Measurements from ENCODE around the gene ATAD3C.
"Not testable (repeated sequence)": the region's sequence is repeated elsewhere in the genome, so short reads cannot be mapped to it uniquely, and the experiment has no call there.

ATAD3C gene

GRCh38 chr1:1406821-1407635 lies 42.5 kb upstream of the ATAD3C start, which contains the start of gene MRPL20:
TSS of gene MRPL20 (minus strand) at chr1:1407293. CDS start at chr1:1407217, 76 bp downstream.
- peaks cover 15% of the 10 kb centered on the region for H3K4me1 ChIP-seq (ENCODE audit: control insufficient read depth, insufficient read depth, low read length, poor library complexity, severe bottlenecking)
- DNase-seq: peak; percentile 91 to 95 (median 94)
- H3K9me3 ChIP-seq (ENCODE audit: control insufficient read depth, low read length): no peaks in the 10 kb centered on the region
- no peaks in the 10 kb centered on the region for H3K27me3 ChIP-seq (replicated peaks; ENCODE audit: control insufficient read depth, insufficient read depth, low read length, poor library complexity, severe bottlenecking)
- peaks cover 27% of the 10 kb centered on the region for H3K36me3 ChIP-seq (ENCODE audit: control insufficient read depth, insufficient read depth, low read length)
- peak within 1 kb of the TSS; percentile 97 for H3K4me3 ChIP-seq (ENCODE audit: insufficient read depth, low read depth, low read length, poor library complexity, severe bottlenecking)
- H3K27ac ChIP-seq (ENCODE audit: insufficient read depth, low read length, poor library complexity, severe bottlenecking): peak within 1 kb of the TSS; percentile 84

GRCh38 chr1:1407636-1408318 lies 41.7 kb upstream of the ATAD3C start:
- Histone ChIP-seq H3K4me3 (ENCODE audit: insufficient read depth, low read depth, low read length, poor library complexity, severe bottlenecking) (peak overlapping the region; percentile 97), H3K9me3 (ENCODE audit: control insufficient read depth, low read length) (no peaks in the 10 kb centered on the region), H3K36me3 (ENCODE audit: control insufficient read depth, insufficient read depth, low read length) (peaks cover 20% of the 10 kb centered on the region), H3K27me3 (replicated peaks; ENCODE audit: control insufficient read depth, insufficient read depth, low read length, poor library complexity, severe bottlenecking) (no peaks in the 10 kb centered on the region), H3K4me1 (ENCODE audit: control insufficient read depth, insufficient read depth, low read length, poor library complexity, severe bottlenecking) (peaks cover 15% of the 10 kb centered on the region), H3K27ac (ENCODE audit: insufficient read depth, low read length, poor library complexity, severe bottlenecking) (peak overlapping the region; percentile 84)
- peak in 1 of 3 donors; percentile 15 for DNase-seq

GRCh38 chr1:1410238-1410637 lies 39.3 kb upstream of the ATAD3C start:
- H3K36me3 ChIP-seq (ENCODE audit: control insufficient read depth, insufficient read depth, low read length); H3K27ac ChIP-seq (ENCODE audit: insufficient read depth, low read length, poor library complexity, severe bottlenecking); H3K27me3 ChIP-seq (replicated peaks; ENCODE audit: control insufficient read depth, insufficient read depth, low read length, poor library complexity, severe bottlenecking); H3K9me3 ChIP-seq (ENCODE audit: control insufficient read depth, low read length); H3K4me3 ChIP-seq (ENCODE audit: insufficient read depth, low read depth, low read length, poor library complexity, severe bottlenecking); DNase-seq: not testable (repeated sequence)
- peaks cover 15% of the 10 kb centered on the region for H3K4me1 ChIP-seq (ENCODE audit: control insufficient read depth, insufficient read depth, low read length, poor library complexity, severe bottlenecking)

GRCh38 chr1:1411626-1412025 lies 37.9 kb upstream of the ATAD3C start:
- Histone ChIP-seq H3K27me3 (replicated peaks; ENCODE audit: control insufficient read depth, insufficient read depth, low read length, poor library complexity, severe bottlenecking) (no peaks in the 10 kb centered on the region), H3K9me3 (ENCODE audit: control insufficient read depth, low read length) (no peaks in the 10 kb centered on the region), H3K4me1 (ENCODE audit: control insufficient read depth, insufficient read depth, low read length, poor library complexity, severe bottlenecking) (peaks cover 4% of the 10 kb centered on the region), H3K36me3 (ENCODE audit: control insufficient read depth, insufficient read depth, low read length) (no peaks in the 10 kb centered on the region), H3K27ac (ENCODE audit: insufficient read depth, low read length, poor library complexity, severe bottlenecking) (no peak overlapping the region), H3K4me3 (ENCODE audit: insufficient read depth, low read depth, low read length, poor library complexity, severe bottlenecking) (no peak overlapping the region)
- DNase-seq: no peak

GRCh38 chr1:1412311-1412902 lies 37.1 kb upstream of the ATAD3C start:
- not testable (repeated sequence) for H3K36me3 ChIP-seq (ENCODE audit: control insufficient read depth, insufficient read depth, low read length); H3K27me3 ChIP-seq (replicated peaks; ENCODE audit: control insufficient read depth, insufficient read depth, low read length, poor library complexity, severe bottlenecking); H3K4me3 ChIP-seq (ENCODE audit: insufficient read depth, low read depth, low read length, poor library complexity, severe bottlenecking); DNase-seq; H3K9me3 ChIP-seq (ENCODE audit: control insufficient read depth, low read length); H3K27ac ChIP-seq (ENCODE audit: insufficient read depth, low read length, poor library complexity, severe bottlenecking); H3K4me1 ChIP-seq (ENCODE audit: control insufficient read depth, insufficient read depth, low read length, poor library complexity, severe bottlenecking)

- Histone ChIP-seq H3K9me3 (ENCODE audit: control insufficient read depth, low read length) (no peaks in the 10 kb centered on the region), H3K27me3 (replicated peaks; ENCODE audit: control insufficient read depth, insufficient read depth, low read length, poor library complexity, severe bottlenecking) (peaks cover 2% of the 10 kb centered on the region), H3K36me3 (ENCODE audit: control insufficient read depth, insufficient read depth, low read length) (no peaks in the 10 kb centered on the region), H3K27ac (ENCODE audit: insufficient read depth, low read length, poor library complexity, severe bottlenecking) (no peak overlapping the region), H3K4me1 (ENCODE audit: control insufficient read depth, insufficient read depth, low read length, poor library complexity, severe bottlenecking) (no peaks in the 10 kb centered on the region), H3K4me3 (ENCODE audit: insufficient read depth, low read depth, low read length, poor library complexity, severe bottlenecking) (no peak overlapping the region)
- DNase-seq: no peak
These were observed 33.7 kb upstream of the ATAD3C start for GRCh38 chr1:1415751-1416150.

- H3K27ac ChIP-seq (ENCODE audit: insufficient read depth, low read length, poor library complexity, severe bottlenecking); H3K27me3 ChIP-seq (replicated peaks; ENCODE audit: control insufficient read depth, insufficient read depth, low read length, poor library complexity, severe bottlenecking); H3K4me1 ChIP-seq (ENCODE audit: control insufficient read depth, insufficient read depth, low read length, poor library complexity, severe bottlenecking); DNase-seq; H3K4me3 ChIP-seq (ENCODE audit: insufficient read depth, low read depth, low read length, poor library complexity, severe bottlenecking); H3K9me3 ChIP-seq (ENCODE audit: control insufficient read depth, low read length); H3K36me3 ChIP-seq (ENCODE audit: control insufficient read depth, insufficient read depth, low read length): not testable (repeated sequence)
These were observed 32.1 kb upstream of the ATAD3C start for GRCh38 chr1:1417396-1417795.

- not testable (repeated sequence) for H3K4me3 ChIP-seq (ENCODE audit: insufficient read depth, low read depth, low read length, poor library complexity, severe bottlenecking); H3K36me3 ChIP-seq (ENCODE audit: control insufficient read depth, insufficient read depth, low read length); H3K27ac ChIP-seq (ENCODE audit: insufficient read depth, low read length, poor library complexity, severe bottlenecking); DNase-seq; H3K4me1 ChIP-seq (ENCODE audit: control insufficient read depth, insufficient read depth, low read length, poor library complexity, severe bottlenecking); H3K9me3 ChIP-seq (ENCODE audit: control insufficient read depth, low read length)
- H3K27me3 ChIP-seq (replicated peaks; ENCODE audit: control insufficient read depth, insufficient read depth, low read length, poor library complexity, severe bottlenecking): peaks cover 10% of the 10 kb centered on the region
These were observed 31.5 kb upstream of the ATAD3C start for GRCh38 chr1:1417825-1418463.

- Histone ChIP-seq H3K27me3 (replicated peaks; ENCODE audit: control insufficient read depth, insufficient read depth, low read length, poor library complexity, severe bottlenecking) (peaks cover 13% of the 10 kb centered on the region), H3K4me1 (ENCODE audit: control insufficient read depth, insufficient read depth, low read length, poor library complexity, severe bottlenecking) (no peaks in the 10 kb centered on the region), H3K36me3 (ENCODE audit: control insufficient read depth, insufficient read depth, low read length) (no peaks in the 10 kb centered on the region), H3K27ac (ENCODE audit: insufficient read depth, low read length, poor library complexity, severe bottlenecking) (no peak overlapping the region), H3K9me3 (ENCODE audit: control insufficient read depth, low read length) (no peaks in the 10 kb centered on the region), H3K4me3 (ENCODE audit: insufficient read depth, low read depth, low read length, poor library complexity, severe bottlenecking) (no peak overlapping the region)
- DNase-seq: no peak
These were observed 30.8 kb upstream of the ATAD3C start for GRCh38 chr1:1418464-1419362.

Data from effector memory CD4-positive, alpha-beta T cell (primary cell).